Glomerular visceral epithelial cell (primary cell): ENCODE data around the gene OTULIN.

Experiments
- DNase-seq: peaks from one replicate; pipeline ENCODE4 v3.0.0-alpha.2; 2016; ENCODE audit errors: extremely low spot score

OTULIN gene

GRCh38 chr5:14668181-14668591, 3.7 kb downstream of the OTULIN start:
- no peak for DNase-seq

- no peak for DNase-seq
Observed at GRCh38 chr5:14669415-14669814, 4.9 kb downstream of the OTULIN start.

- peak; percentile 52 for DNase-seq
Observed at GRCh38 chr5:14669975-14670374, 5.5 kb downstream of the OTULIN start.

GRCh38 chr5:14671414-14671813, 6.9 kb downstream of the OTULIN start:
- DNase-seq = peak; percentile 33

GRCh38 chr5:14672082-14672481, 7.6 kb downstream of the OTULIN start:
- DNase-seq = no peak

- DNase-seq = peak; percentile 56
Observed at GRCh38 chr5:14672484-14673394, 8.2 kb downstream of the OTULIN start.

- DNase-seq = no peak
Observed at GRCh38 chr5:14673443-14673842, 8.9 kb downstream of the OTULIN start.

GRCh38 chr5:14674983-14675854, 10.7 kb downstream of the OTULIN start:
- no peak for DNase-seq

GRCh38 chr5:14675865-14676300, 11.4 kb downstream of the OTULIN start:
- DNase-seq = no peak

- DNase-seq = peak; percentile 81
Observed at GRCh38 chr5:14676320-14676719, 11.8 kb downstream of the OTULIN start.

- DNase-seq = no peak
Observed at GRCh38 chr5:14678773-14679334, 14.3 kb downstream of the OTULIN start.

GRCh38 chr5:14679595-14679994, 15.1 kb downstream of the OTULIN start:
- no peak for DNase-seq

- no peak for DNase-seq
Observed at GRCh38 chr5:14681236-14681752, 16.8 kb downstream of the OTULIN start.

- DNase-seq = no peak
Observed at GRCh38 chr5:14683906-14684455, 19.5 kb downstream of the OTULIN start.

GRCh38 chr5:14684757-14685156, 20.2 kb downstream of the OTULIN start:
- DNase-seq = no peak

GRCh38 chr5:14685757-14686156, 21.2 kb downstream of the OTULIN start:
- peak; percentile 49 for DNase-seq

GRCh38 chr5:14686517-14686916, 22.0 kb downstream of the OTULIN start:
- DNase-seq = no peak

GRCh38 chr5:14687023-14687665, 22.6 kb downstream of the OTULIN start:
- DNase-seq = no peak

GRCh38 chr5:14693070-14693469, 28.6 kb downstream of the OTULIN start:
- no peak for DNase-seq

- no peak for DNase-seq
Observed at GRCh38 chr5:14695152-14695551, 30.6 kb downstream of the OTULIN start.

GRCh38 chr5:14696057-14696456, 31.5 kb downstream of the OTULIN start:
- DNase-seq = no peak
